C4-2B (cell line): ENCODE measurements around the gene ACVR2B.

Source experiments
- H3K27ac ChIP-seq: fragments of 450-650 bp; 2 replicates; pipeline ENCODE4 v1.5.1; 2017
- CTCF ChIP-seq: fragments of 450-650 bp; conservative IDR thresholded peaks from 2 replicates; pipeline ENCODE4 v1.5.1; 2017; ENCODE audit warnings: mild to moderate bottlenecking
- ZFX ChIP-seq: fragments of 450-650 bp; IDR thresholded peaks from 2 replicates; pipeline ENCODE4 v1.6.1; 2017

The ACVR2B gene

GRCh38 chr3:38468765-38469164, 15.1 kb downstream of the ACVR2B start:
- H3K27ac ChIP-seq, result peak overlapping the region; percentile 36; the same call in 1 of the 2 replicates
- no peak for TF ChIP-seq CTCF
- no peak for TF ChIP-seq ZFX

- H3K27ac ChIP-seq, result no peak overlapping the region
- TF ChIP-seq ZFX (no peak), CTCF (no peak)
Measured at GRCh38 chr3:38469852-38470251, 16.2 kb downstream of the ACVR2B start.

- no peak for TF ChIP-seq CTCF
- no peak for TF ChIP-seq ZFX
- H3K27ac ChIP-seq, result no peak overlapping the region
Measured at GRCh38 chr3:38471260-38471857, 17.7 kb downstream of the ACVR2B start.

- H3K27ac ChIP-seq, result no peak overlapping the region
- TF ChIP-seq CTCF, result no peak
Measured at GRCh38 chr3:38472342-38472741, 18.7 kb downstream of the ACVR2B start.

GRCh38 chr3:38473229-38473628, 19.5 kb downstream of the ACVR2B start:
- H3K27ac ChIP-seq, result no peak overlapping the region
- no peak for TF ChIP-seq ZFX
- no peak for TF ChIP-seq CTCF

- TF ChIP-seq ZFX (no peak), CTCF (no peak)
- no peak overlapping the region for H3K27ac ChIP-seq
Measured at GRCh38 chr3:38474928-38475605, 21.4 kb downstream of the ACVR2B start.

- TF ChIP-seq ZFX, result no peak
- TF ChIP-seq CTCF, result no peak
- no peak overlapping the region for H3K27ac ChIP-seq
Measured at GRCh38 chr3:38475716-38476115, 22.0 kb downstream of the ACVR2B start.
